ENCODE data around the gene LRRC59. TPM values are rescaled to one million over a fixed set of nuclear protein-coding genes. Genes with fewer than 3 reads are reported as not detected.

Gene LRRC59
- total and polyA plus RNA-seq, 2 of the 8 experiments (the other 6 are each of a cell fraction or from before 2014, with no cell fraction given) = 48.3 to 117 TPM

- TF ChIP-seq TAF1 (IDR thresholded peaks at IDR 0.05; ENCODE audit: low read depth, low read length) = no peak
These were observed 579 bp upstream of the LRRC59 start (continued) for GRCh38 chr17:50397919-50398285.
